Right lobe of liver (tissue), 6 donors: Measurements from ENCODE around the gene SP140. TPM values are rescaled to one million over a fixed set of nuclear protein-coding genes. Genes with fewer than 3 reads are reported as not detected.

Source experiments
- ATAC-seq, 4 donors: fragments of 200-7000 bp; cut with Tn5 transposase; one replicate each; pipeline ENCODE4 v1.9.1; 2020; ENCODE audit warnings: mild to moderate bottlenecking in 4 of 4, moderate library complexity in 4 of 4
- DNase-seq, 3 donors: peaks; one replicate each; pipeline ENCODE4 v3.0.0-alpha.2; 2020
- H3K27ac ChIP-seq, 3 donors: fragments of 200-600 bp; one replicate each; pipeline ENCODE4 v1.8.0; 2022
- H3K27me3 ChIP-seq, 2 donors: fragments of 200-600 bp; one replicate each; pipeline ENCODE4 v1.8.0; 2022
- H3K36me3 ChIP-seq, 4 donors: fragments of 200-600 bp; sonication (generic) in 1 of 4; one replicate each; pipeline versions ENCODE4 v1.5.1 to v1.8.0; 2017 to 2022; ENCODE audit warnings: control low read depth in 1 of 4
- H3K4me1 ChIP-seq, 4 donors: fragments of 200-600 bp; sonication (generic) in 1 of 4; one replicate each; pipeline versions ENCODE4 v1.5.1 to v1.8.0; 2017 to 2022; ENCODE audit warnings: control low read depth in 1 of 4
- H3K4me3 ChIP-seq, 3 donors: fragments of 200-600 bp; one replicate each; pipeline ENCODE4 v1.8.0; 2022
- H3K9me3 ChIP-seq, 4 donors: fragments of 200-600 bp; sonication (generic) in 1 of 4; one replicate each; pipeline versions ENCODE4 v1.5.1 to v1.8.0; 2017 to 2022; ENCODE audit warnings: control low read depth in 1 of 4
- CTCF ChIP-seq, 4 donors: fragments of 200-600 bp in 3 of 4; fragments of 450-650 bp in 1 of 4; IDR thresholded peaks; one replicate each; pipeline versions ENCODE4 v1.5.1 to v1.8.0; 2016 to 2022; ENCODE audit warnings: antibody characterized with exemption in 4 of 4, mild to moderate bottlenecking in 2 of 4
- POLR2A ChIP-seq: fragments of 450-650 bp; IDR thresholded peaks from one replicate; pipeline ENCODE4 v1.6.1; 2017; ENCODE audit warnings: antibody characterized with exemption, mild to moderate bottlenecking
- WGBS: methylation state at CpG from one replicate; pipeline ENCODE4 v1.1.6; 2018; ENCODE audit warnings: low coverage, low lambda C conversion rate; ENCODE audit not compliant: insufficient coverage; ENCODE audit errors: missing lambda C conversion rate; 5-methylcytosine and 5-hydroxymethylcytosine counted together
- intact Hi-C, 2 donors: fragments of 100-400 bp; cut with DNase I; formaldehyde crosslinking; loops; one replicate each; pipeline versions ENCODE4 v1.11.2 to v1.14.1; 2022
- total RNA-seq, 6 experiments: library from RNA; depleted of rRNA in 2 of 6; stranded (reverse); fragments of >200 nt in 2 of 6; fragmentation: NEBNext Ultra II Directional in 3 of 6; extraction: Animal tissue kit (Norgen Biotek cat#: 25700) in 3 of 6; gene quantifications; one replicate each; pipeline versions ENCODE4 v1.1.0 to v1.2.4, GENCODE V29; 2016 to 2023
- donor health status: DM: no; HTN: yes; CAD: no.
- donor health status: DM: no; HTN: no; CAD: no.
- donor health status: DM: no; HTN: no; CAD: no.
- donor health status: DM: no; HTN: yes; CAD: no.
- donor health status: DM: no; HTN: yes; CAD: no.

The SP140 gene
- total RNA-seq, 6 experiments from 2014 or later, result 0.43 to 1.2 (median 0.82) TPM; not detected in 1

GRCh38 chr2:230234122-230234722, 8.7 kb downstream of the SP140 start:
- intact Hi-C loops, result no loop called here
- ATAC-seq (no peak), DNase-seq (no peak)
- Histone ChIP-seq H3K27ac (no peak overlapping the region), H3K27me3 (no peaks in the 10 kb centered on the region), H3K4me3 (no peak overlapping the region), H3K36me3 (no peaks in the 10 kb centered on the region), H3K4me1 (no peaks in the 10 kb centered on the region), H3K9me3 (no peaks in the 10 kb centered on the region)
- TF ChIP-seq CTCF (IDR thresholded peaks at IDR 0.05) (no peak), POLR2A (no peak)
- 88% methylated on average over 1 of the region's 3 CpGs for WGBS

DNA sequence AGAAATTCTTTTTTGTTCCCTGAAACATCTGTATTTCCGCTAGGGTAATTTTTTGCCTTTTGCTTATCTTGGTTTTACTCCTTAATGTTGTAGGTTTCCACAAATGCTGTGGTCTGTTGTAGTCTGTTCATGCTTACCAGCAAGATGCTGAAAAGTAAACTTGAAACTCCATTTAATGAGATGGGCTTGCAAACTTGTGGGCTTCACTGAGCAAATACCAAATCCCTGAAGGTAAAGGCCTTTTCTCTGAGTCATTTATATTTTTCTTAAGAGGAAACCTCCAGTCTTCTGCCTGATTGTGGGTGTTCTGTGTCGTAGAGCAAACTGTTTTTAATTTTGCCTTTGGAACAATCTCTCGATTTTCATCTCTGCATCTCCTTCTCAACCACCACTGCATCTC, 9.3 kb downstream of the SP140 start:
- TF ChIP-seq CTCF (IDR thresholded peaks at IDR 0.05), result no peak
- no peak for TF ChIP-seq POLR2A
- ATAC-seq (no peak), DNase-seq (no peak)
- Histone ChIP-seq H3K27me3 (no peaks in the 10 kb centered on the region), H3K27ac (no peak overlapping the region), H3K36me3 (no peaks in the 10 kb centered on the region), H3K4me3 (no peak overlapping the region), H3K4me1 (no peaks in the 10 kb centered on the region), H3K9me3 (no peaks in the 10 kb centered on the region)
- intact Hi-C loops, result no loop called here
- WGBS, result 57% methylated on average over 3 of the region's 3 CpGs

DNA sequence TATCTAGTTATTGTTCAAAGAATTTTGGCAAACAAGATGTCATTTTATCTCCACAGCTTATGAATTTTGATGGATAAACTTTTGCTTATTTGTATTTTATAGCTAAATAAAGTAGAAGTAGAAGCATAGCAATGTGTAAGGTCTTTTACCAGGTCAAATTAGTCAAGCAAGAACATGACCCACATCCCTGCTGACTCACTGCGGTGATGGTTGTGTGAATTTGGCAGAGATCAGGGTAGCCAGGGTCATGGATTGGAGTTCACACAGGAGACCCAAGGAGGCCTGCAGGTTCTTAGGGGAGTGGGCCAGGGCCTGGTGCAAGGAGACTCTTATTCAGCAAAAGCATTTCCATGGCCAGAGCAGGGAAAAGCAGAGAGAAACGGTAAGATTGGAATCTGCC, 18.7 kb downstream of the SP140 start:
- Histone ChIP-seq H3K36me3 (no peaks in the 10 kb centered on the region), H3K9me3 (no peaks in the 10 kb centered on the region), H3K4me3 (no peak overlapping the region), H3K4me1 (no peaks in the 10 kb centered on the region), H3K27me3 (no peaks in the 10 kb centered on the region), H3K27ac (no peak overlapping the region)
- intact Hi-C loops, result no loop called here
- TF ChIP-seq POLR2A (no peak), CTCF (IDR thresholded peaks at IDR 0.05) (no peak)
- DNase-seq (no peak), ATAC-seq (no peak)
- 82% methylated on average over 2 of the region's 2 CpGs for WGBS

- Histone ChIP-seq H3K4me1 (no peaks in the 10 kb centered on the region), H3K4me3 (no peak overlapping the region), H3K9me3 (no peaks in the 10 kb centered on the region), H3K27me3 (no peaks in the 10 kb centered on the region), H3K36me3 (no peaks in the 10 kb centered on the region), H3K27ac (no peak overlapping the region)
- no peak for TF ChIP-seq POLR2A
- ATAC-seq, result no peak
- 33% methylated on average over 3 of the region's 3 CpGs for WGBS
- intact Hi-C loops, result no loop called here
- DNase-seq, result no peak
Observed at GRCh38 chr2:230246206-230246605, 20.7 kb downstream of the SP140 start.

GRCh38 chr2:230250231-230250630, 24.7 kb downstream of the SP140 start:
- DNase-seq, result no peak
- TF ChIP-seq POLR2A, result no peak
- Histone ChIP-seq H3K9me3 (no peaks in the 10 kb centered on the region), H3K4me1 (no peaks in the 10 kb centered on the region), H3K27me3 (no peaks in the 10 kb centered on the region), H3K4me3 (no peak overlapping the region), H3K27ac (no peak overlapping the region), H3K36me3 (no peaks in the 10 kb centered on the region)
- WGBS, result 71% methylated on average over 2 of the region's 2 CpGs
- ATAC-seq, result no peak
- intact Hi-C loops, result no loop called here
